Activated effector memory CD4-positive, alpha-beta T cell treated with anti-CD3 and anti-CD28 coated beads, Interleukin-2, amount 50 U/mL, for 16 hours (primary cell): ENCODE data around the gene RAB3D.

Source experiments
- DNase-seq: peaks from one replicate; pipeline ENCODE4 v3.0.0-alpha.2; 2020

RAB3D gene

DNA sequence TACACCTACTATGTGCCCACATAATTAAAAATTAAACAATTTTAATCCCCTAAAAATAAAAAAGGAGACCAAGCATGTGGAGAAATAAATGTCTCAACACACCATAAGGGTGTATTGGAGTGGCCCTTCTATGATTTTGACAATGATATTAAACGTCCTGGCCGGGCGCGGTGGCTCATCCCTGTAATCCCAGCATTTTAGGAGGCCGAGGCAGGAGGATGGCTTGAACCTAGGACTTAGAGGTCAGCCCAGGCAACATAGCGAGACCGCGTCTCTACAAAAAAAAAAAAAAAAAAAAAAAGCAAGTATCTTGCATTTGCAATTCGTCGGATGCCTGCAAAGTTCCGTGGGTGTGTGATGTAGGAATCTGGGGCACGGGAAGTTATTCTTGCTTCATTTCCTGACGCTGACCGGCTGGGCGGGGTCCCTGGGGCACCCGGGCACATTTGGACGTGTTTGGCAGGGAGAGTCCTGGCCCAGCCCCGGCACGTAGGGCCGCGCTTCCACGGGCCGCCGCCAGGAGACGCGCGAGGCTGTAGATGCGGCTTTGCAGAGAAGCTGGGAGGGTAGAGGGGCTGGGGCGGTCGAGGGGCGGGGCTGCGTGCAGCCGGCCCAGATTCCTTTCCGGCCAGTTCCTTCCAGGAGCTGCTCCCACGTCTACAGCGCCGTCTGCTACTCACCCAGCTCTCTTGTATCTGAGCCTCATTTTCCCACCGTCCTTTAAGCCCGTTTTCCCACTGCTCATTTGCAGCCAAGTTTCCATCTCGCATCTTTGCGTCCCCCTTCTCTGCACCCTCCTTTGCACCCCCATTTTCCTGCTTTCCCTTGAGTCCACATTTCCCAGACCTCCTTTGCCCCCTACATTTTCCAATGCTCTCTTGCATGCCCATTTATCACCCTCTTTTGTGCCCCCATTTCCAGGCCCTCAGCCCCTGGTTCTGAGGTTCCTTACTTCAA is 45.7 kb downstream of the RAB3D start:
- DNase-seq, result peak; percentile 92

DNA sequence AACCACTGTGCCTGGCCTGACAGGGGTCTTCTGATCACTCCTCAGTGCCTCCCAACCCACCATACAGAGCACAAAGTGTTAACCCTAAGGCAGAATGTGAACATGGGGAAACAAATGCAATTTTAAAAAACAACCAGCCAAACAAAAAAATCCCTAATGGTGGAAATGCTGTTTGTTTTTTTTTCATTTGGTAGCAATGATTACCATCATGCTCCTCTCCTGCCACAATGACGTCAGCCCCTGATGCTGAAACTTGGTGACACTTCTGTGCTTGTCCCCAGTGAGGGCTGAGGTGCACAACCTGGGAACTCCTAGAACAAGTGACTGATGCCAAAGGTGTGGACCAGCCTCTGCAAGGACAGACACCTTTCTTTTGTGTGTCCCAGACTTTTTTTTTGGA is 47.5 kb downstream of the RAB3D start:
- no peak for DNase-seq

DNA sequence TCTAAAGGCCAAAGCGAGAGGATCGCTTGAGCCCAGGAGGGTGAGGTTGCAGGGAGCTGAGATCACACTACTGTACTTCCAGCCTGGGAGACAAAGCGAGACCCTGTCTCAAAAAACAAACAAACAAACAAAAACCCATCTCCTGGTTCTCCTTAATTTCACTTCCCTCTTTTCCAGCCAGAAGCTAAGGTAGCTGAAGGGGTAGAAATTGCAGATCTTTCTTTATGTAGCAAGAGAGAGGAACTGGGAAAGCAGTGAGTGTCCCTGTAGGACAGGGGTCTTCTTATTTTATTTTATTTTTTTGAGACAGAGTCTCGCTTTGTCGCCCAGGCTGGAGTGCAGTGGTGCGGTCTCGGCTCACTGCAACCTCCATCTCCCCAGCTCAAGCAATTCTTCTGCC is 48.0 kb downstream of the RAB3D start:
- no peak for DNase-seq

DNA sequence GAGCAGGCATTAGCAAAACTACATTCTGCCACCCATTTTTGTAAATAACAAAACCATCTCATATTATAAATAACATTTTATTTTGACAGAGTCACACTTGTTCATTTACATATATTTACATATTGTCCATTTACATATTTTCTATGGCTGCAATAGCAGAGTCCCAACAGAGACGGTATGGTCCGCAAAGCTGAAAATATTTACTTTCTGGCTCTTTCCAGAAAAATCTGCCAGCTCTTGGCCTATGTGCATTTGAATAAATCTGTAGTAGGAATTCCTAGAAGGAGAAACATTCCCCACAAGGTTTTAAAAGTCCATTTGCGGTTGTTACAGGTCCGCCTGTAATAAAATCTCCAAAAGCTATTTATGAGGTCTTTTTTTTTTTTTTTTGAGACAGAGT is 49.2 kb downstream of the RAB3D start:
- DNase-seq, result no peak

DNA sequence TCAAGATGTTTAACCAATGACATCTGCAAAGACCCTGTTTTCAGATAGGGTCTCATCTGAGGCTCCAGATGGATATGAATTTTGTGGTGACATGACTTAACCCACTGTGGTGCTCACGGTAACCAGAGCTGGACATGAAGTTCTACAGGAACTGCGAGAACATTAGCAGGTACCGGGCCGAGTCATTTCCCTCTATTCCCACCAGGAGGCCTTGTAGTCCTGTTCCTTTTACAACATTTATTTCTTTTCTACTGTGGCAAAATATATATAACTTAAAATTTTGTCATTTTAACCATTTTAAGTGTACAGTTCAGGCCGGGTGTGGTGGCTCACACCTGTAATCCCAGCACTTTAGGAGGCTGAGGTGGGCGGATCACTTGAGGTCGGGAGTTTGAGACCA is 51.1 kb downstream of the RAB3D start:
- DNase-seq, result no peak

DNA sequence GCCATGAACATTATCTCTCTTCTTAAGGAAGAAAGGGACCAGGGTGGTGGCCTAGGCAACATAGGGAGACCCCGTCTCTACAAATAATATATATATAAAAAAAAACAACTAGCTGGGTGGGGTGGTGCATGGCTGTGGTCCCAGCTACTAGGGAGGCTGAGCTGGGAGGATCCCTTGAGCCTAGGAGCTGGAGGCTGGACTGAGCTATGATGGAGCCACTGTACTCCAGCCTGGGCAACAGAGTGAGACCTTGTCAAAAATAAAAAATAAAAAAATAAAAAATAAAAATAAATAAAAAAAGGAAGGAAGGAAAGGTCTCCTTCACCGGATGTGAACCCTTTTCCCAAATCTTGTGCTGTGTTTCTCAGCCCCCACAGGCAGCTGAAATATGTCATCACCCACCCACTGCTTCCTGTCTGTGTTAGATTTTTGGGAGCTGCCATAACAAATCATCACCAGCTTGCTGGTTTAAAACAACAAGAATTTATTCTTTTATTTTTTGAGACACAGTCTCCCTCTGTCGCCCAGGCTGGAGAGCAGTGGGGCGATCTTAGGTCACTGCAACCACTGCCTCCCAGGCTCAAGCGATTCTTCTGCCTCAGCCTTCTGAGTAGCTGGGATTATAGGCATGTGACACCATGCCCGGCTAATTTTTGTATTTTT is 53.0 kb downstream of the RAB3D start:
- no peak for DNase-seq

DNA sequence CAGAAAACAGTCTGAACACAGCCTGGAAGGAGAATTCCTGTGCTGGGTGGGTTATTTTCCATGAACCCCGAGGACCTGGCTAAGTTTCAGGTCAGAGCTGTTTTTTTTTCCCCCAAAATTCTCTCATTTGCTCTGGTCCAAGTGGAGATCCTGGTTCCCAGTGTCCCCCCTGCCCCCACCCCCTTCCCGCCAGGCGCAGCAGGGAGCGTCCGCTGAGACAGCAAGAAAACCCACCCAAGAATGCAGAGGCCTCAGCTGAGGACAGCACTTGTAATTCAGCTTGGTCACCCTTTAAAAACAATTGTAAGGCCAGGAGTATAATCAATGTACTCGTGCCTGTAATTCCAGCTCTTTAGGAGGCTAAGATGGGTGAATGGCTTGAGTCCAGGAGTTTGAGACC is 54.9 kb downstream of the RAB3D start:
- DNase-seq, result no peak

DNA sequence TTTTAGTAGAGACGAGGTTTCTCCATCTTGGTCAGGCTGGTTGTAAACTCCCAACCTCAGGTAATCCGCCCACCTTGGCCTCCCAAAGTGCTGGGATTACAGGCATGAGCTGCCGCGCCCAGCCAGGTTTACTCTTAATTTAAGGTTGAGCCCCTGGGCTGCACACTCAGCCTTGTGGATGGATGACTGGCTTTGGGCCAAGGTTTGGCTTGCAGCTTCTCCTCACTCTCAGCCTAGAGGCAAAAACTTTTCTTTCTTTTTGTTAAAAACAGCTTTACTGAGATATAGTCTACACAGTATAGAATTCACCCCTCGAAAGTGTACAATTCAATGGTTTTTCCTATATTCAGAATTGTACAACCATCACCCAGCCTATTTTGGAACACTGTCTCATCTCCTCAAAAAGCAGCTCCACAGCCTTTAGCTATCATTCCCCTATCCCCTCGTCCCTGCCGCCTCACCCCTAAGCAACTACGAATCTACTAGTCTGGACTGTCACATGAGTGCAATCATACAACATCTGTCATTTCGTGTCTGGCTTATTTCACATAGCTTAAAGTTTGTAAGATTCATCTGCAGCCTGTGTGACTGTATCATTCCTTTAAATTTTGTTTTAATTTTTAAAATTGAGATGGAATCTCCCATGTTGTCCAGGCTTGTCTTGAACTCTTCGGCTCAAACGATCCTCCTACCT is 58.0 kb downstream of the RAB3D start:
- DNase-seq, result no peak

DNA sequence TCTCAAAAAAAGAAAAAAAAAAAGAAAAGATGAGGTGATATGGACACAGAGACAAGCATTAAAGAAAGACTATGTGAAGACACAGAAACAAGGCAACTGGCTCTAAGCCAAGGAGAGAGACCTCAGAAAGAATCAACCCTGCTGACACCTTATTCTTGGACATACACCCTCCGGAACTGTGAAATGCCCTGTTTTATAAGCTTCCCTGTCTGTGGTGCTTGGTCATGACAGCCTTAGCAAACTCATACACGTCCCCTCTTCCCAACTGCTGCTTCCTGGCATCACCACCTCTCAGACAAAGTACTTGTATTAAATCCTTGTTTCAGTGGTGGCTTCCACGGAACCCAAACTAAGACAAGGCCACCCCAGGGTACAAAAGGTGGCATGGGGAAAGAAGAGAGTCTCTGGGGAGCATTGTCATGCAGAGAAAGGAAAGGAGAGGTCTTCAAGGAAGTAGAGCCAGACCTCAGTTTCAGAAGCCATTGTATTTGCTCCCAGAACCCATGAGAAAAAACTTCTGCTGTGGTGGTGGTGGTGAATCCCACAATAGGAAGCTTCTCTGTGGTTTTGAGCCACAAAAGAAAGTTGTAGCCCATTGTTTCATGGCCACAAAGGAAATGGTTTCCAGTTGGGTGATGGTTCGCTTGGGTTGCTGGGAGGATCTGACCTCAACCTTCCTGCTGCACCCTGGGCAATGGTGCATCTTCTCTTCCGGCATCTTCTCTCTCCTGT is 59.8 kb downstream of the RAB3D start:
- DNase-seq, result peak; percentile 67

DNA sequence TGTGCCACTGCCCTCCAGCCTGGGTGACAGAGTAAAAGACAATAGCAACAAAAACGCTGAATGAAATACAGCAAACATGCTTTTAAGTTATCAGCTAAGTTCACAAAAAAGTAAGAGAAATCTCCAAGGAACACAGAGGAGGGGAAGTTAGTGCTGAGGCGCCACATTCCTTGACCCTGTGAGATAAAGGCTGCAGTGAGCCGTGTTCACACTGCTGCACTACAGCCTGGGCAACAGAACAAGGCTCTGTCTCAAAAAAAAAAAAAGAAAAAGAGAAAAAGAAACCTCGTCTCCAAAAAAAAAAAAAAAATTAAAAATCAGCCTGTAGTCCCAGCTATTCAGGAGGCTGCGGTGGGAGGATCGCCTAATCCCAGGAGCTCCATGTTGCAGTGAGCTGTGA is 60.8 kb downstream of the RAB3D start:
- no peak for DNase-seq

DNA sequence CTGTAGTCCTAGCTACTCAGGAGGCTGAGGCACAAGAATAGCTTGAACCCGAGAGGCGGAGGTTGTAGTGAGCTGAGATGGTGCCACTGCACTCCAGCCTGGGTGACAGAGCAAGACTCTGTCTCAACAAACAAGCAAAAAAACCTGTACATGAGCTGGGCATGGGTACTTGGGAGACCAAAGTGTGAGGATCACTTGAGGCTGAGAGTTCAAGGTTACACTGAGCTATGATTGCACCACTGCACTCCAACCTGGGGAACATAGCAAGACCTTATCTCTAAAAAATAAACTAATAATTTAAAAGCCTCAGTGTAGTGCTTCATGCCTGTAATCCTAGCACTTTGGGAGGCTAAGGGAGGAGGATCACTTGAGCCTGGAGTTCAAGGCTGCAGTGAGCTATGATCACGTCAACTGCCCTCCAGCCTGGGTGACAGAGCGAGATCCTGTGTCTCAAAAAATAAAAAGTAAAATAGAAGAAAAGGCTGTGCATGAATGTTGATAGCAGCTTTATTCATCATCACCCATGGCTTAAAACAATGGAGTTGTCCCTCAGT is 64.8 kb downstream of the RAB3D start:
- no peak for DNase-seq

DNA sequence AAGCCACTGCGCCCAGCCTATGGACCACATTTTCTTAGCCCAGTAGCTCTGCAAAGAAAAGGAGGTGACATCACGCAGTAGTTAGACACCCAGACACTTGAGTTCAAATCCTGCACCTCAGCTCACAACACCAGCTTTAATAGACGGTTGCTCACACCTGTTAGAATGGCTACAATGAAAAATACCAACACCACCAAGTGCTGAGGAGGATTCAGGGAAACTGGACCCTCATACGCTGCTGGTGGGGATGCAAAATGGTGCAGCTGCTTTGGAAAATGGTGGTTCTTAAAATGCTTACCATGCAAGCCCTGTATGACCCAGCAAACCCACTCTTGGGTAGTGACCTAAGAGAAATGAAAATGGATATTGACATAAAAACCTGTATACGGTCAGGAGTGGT is 65.5 kb downstream of the RAB3D start:
- DNase-seq, result no peak

DNA sequence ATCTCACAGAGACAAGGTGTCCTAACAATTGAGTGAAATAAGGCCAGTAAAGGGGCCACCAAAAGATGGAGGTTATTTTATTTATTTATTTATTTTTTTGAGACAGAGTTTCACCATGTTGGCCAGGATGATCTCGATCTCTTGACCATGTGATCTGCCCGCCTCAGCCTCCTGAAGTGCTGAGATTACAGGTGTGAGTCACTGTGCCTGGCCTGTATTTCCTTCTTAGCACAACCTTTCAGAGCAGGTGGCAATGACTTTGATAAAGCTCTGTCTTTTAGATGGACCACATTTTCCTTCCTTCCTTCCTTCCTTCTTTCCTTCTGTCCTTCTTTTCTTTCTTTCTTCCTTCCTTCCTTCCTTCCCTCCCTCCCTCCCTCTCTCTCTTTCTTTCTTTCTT is 66.2 kb downstream of the RAB3D start:
- no peak for DNase-seq
